ENCODE results near the gene ROPN1B.

The ROPN1B gene

DNA sequence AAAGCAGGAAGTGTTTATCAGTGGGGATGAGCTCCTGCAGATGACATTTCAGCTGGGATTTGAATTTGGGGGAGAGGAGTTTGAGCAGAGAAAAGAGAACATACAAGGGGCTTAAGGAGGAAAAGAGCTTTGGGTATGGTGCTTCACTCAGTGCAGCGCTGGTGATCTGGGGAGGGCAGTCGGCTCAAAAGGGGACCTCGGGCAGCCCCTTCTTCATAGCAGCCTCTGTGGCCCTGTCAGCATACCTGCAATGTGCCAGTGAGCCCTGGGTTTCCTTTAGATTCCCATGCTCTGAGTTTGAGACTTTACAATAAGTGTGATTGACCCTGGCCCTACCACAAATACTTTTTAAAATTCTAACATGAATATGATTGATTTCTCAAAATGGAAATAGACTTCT, 40.2 kb downstream of the ROPN1B start:
- ATAC-seq (no peak), DNase-seq (no peak)
- Mint-ChIP-seq H3K27ac (no peak overlapping the region), H3K36me3 (ENCODE audit: low read depth) (peaks cover 51% of the 10 kb centered on the region), H3K4me1 (no peaks in the 10 kb centered on the region), H3K4me3 (no peak overlapping the region), H3K27me3 (no peaks in the 10 kb centered on the region), H3K9me3 (no peaks in the 10 kb centered on the region)

DNA sequence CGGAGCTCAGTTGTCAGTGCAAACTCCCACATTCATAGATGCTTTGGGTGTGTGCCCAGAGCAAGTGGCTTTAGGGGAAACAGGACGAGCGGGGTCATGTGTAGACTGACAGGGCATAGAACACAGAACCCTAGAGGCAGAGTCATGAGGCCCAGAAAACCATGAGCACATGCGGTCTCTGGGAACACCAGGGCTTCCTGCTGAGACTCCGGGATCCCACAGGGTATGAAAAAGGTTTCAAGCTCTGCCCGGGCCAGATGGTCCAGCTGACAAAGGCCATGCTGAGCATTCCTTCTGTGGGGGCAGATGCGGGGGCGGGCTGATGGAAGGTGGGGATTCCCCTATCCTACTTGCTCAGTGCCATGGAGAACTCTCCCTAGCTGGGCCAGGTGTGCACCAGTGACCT, 44.8 kb downstream of the ROPN1B start:
- no peaks in the 10 kb centered on the region for H3K9me3 Mint-ChIP-seq
- H3K36me3 Mint-ChIP-seq (ENCODE audit: low read depth), result peaks cover 40% of the 10 kb centered on the region
- H3K27me3 Mint-ChIP-seq, result no peaks in the 10 kb centered on the region
- DNase-seq (no peak), ATAC-seq (no peak)
- no peak overlapping the region for H3K4me3 Mint-ChIP-seq
- no peaks in the 10 kb centered on the region for H3K4me1 Mint-ChIP-seq
- no peak overlapping the region for H3K27ac Mint-ChIP-seq

DNA sequence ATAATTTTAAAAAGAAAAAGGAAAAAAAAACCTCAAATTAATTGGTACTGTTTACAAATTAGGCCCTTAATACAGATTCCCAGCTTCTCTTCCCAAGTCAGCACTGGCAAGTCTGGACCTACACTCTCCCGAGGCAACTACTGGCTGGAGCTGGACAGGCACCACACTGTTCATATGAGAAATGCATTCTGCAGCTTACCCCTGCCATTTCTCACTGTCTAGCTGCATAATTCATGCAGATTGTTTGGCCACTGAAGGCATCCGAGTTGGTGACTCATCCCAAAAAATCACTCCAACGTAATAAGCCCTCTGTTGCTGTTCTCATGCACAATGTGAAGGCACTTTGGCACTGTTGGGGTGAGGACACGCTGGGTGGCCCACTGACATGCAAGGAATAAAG, 45.3 kb downstream of the ROPN1B start:
- Mint-ChIP-seq H3K27ac (no peak overlapping the region), H3K4me1 (no peaks in the 10 kb centered on the region)

DNA sequence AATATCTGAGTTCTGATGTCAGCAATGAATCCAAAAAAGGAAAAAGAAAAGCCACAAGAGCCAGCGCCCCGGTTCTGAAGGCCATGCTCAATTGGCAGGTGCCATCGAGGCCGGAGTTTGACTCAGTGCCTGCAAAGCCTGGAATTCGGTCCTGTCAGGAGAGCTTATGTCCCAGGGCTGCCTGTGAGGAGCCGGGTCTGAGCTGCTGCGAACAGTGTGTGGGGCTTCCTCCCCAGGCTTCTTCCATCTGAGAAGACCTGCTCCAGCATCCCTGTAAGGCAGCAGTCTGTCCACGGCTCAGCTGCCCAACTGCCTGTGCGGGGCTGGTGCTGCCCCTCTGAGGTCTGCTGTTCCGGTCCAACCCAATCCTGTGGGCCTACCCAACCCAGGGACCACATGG, 46.1 kb downstream of the ROPN1B start:
- no peak for ATAC-seq
- Mint-ChIP-seq H3K4me1 (no peaks in the 10 kb centered on the region), H3K4me3 (no peak overlapping the region), H3K27me3 (no peaks in the 10 kb centered on the region), H3K27ac (no peak overlapping the region), H3K9me3 (no peaks in the 10 kb centered on the region), H3K36me3 (ENCODE audit: low read depth) (peaks cover 36% of the 10 kb centered on the region)
- no peak for DNase-seq

More for the DNA sequence above, 45.3 kb downstream of the ROPN1B start:
- Mint-ChIP-seq H3K27me3 (no peaks in the 10 kb centered on the region), H3K36me3 (ENCODE audit: low read depth) (peaks cover 36% of the 10 kb centered on the region), H3K4me3 (no peak overlapping the region), H3K9me3 (no peaks in the 10 kb centered on the region)
- DNase-seq (no peak), ATAC-seq (no peak)

DNA sequence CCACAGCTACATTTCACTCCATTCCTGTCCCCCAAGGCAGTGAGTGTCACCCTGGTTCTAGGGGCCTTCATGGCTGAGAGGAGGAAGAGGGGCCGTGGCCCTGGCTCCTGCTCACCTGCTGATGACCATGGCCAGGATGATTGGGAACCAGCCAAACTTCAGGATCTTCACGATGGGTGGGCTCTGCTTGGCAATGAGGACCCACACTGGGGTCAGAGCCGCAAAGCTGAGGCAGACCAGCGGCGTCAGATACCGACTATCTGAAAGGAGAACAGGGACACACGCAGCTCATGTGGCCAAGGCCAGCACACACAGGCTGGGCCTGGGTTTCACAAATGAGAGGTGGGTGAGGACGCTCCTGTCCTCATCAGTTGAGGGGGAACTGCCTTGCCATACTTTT, 47.6 kb downstream of the ROPN1B start:
- no peak for ATAC-seq
- H3K36me3 Mint-ChIP-seq (ENCODE audit: low read depth), result peaks cover 27% of the 10 kb centered on the region
- no peak overlapping the region for H3K27ac Mint-ChIP-seq
- H3K4me3 Mint-ChIP-seq, result no peak overlapping the region
- H3K4me1 Mint-ChIP-seq, result no peaks in the 10 kb centered on the region
- H3K27me3 Mint-ChIP-seq, result no peaks in the 10 kb centered on the region
- no peaks in the 10 kb centered on the region for H3K9me3 Mint-ChIP-seq
- DNase-seq, result no peak

DNA sequence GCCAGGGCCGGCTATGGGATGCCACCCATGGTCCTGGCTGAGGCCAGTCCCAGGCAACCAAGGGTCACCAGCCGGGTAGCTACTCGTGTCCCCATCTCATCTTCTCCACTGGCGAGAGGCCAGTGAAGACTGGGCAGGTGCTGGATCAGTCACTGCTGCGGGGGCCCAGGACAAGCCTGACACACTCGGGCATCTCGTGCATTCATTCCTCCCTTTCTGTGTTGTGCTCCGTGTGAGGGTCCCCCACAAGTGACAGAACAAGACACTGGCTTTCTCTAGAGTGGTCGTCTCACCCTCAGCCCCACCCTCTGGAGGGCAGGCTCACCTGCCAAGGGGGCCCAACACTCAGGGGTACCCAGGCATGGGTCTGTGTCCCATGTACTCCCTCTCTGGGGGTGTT, 48.4 kb downstream of the ROPN1B start:
- Mint-ChIP-seq H3K27me3 (no peaks in the 10 kb centered on the region), H3K27ac (no peak overlapping the region), H3K4me3 (no peak overlapping the region), H3K4me1 (no peaks in the 10 kb centered on the region), H3K9me3 (no peaks in the 10 kb centered on the region), H3K36me3 (ENCODE audit: low read depth) (peaks cover 22% of the 10 kb centered on the region)
- ATAC-seq (no peak), DNase-seq (no peak)

DNA sequence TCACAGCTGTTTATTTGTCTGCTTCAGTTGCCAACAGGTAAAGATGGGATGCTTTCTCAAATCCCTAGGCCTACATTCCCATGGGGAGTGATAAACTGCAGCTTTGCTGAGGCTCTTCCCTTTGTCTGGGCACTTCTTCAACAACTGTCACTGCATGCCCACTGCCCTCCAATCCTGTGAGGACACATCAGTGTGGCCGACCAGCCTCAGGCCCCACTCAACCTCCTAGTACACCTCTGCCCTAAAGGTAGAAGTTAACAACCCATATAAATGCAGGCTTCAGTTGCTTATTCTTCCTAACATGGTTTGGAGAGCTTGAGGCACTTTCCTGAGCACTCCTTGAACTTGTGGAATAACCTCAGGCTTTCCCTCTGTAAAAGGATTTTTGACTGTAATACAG, 49.6 kb downstream of the ROPN1B start:
- H3K27me3 Mint-ChIP-seq, result no peaks in the 10 kb centered on the region
- peaks cover 13% of the 10 kb centered on the region for H3K36me3 Mint-ChIP-seq (ENCODE audit: low read depth)
- H3K4me1 Mint-ChIP-seq, result no peaks in the 10 kb centered on the region
- DNase-seq, result no peak
- H3K27ac Mint-ChIP-seq, result no peak overlapping the region
- H3K4me3 Mint-ChIP-seq, result no peak overlapping the region
- no peak for ATAC-seq
- no peaks in the 10 kb centered on the region for H3K9me3 Mint-ChIP-seq

DNA sequence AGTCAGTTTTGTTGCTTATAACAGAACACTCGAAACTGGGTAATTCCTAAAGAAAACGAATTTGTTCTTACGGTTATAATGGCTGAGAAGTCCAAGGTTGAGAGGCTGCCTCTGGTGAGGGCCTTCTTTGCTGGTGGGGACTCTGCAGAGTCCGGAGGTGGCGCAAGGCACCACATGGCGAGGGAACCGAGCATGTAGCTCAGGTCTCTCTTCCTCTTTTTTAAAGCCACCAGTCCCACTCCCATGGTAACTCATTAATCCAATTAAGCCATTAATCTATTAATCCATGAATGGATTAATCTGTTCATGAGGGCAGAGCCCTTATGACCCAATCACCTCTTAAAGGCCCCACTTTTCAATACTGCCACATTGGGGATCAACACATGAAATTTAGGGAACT, 50.0 kb downstream of the ROPN1B start:
- Mint-ChIP-seq H3K36me3 (ENCODE audit: low read depth) (peaks cover 9% of the 10 kb centered on the region), H3K27me3 (no peaks in the 10 kb centered on the region), H3K27ac (no peak overlapping the region), H3K4me1 (no peaks in the 10 kb centered on the region), H3K9me3 (no peaks in the 10 kb centered on the region), H3K4me3 (no peak overlapping the region)
- ATAC-seq, result no peak
- no peak for DNase-seq

DNA sequence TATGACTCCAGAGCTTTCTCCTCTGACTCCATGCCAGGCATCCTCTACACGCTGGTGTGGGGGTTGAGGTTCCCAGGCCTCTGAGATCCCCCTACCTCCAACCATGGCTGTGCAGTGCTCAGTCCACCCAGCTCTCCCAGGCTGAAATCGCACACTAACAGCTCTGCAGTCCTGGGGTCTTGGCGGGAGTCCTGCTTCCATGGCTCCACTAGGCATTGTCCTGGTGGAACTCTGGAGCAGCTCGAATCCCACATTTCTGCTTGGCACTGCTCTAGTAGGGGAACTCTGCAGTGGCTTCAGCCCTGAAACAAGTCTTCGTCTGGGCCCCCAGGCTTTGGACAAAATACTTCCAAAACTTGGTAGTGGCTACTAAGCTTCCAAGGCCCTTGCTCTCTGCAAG, 50.7 kb downstream of the ROPN1B start:
- H3K36me3 Mint-ChIP-seq (ENCODE audit: low read depth), result peaks cover 4% of the 10 kb centered on the region
- DNase-seq, result no peak
- H3K27me3 Mint-ChIP-seq, result no peaks in the 10 kb centered on the region
- no peak overlapping the region for H3K4me3 Mint-ChIP-seq
- H3K27ac Mint-ChIP-seq, result no peak overlapping the region
- H3K4me1 Mint-ChIP-seq, result no peaks in the 10 kb centered on the region
- ATAC-seq, result no peak
- no peaks in the 10 kb centered on the region for H3K9me3 Mint-ChIP-seq

DNA sequence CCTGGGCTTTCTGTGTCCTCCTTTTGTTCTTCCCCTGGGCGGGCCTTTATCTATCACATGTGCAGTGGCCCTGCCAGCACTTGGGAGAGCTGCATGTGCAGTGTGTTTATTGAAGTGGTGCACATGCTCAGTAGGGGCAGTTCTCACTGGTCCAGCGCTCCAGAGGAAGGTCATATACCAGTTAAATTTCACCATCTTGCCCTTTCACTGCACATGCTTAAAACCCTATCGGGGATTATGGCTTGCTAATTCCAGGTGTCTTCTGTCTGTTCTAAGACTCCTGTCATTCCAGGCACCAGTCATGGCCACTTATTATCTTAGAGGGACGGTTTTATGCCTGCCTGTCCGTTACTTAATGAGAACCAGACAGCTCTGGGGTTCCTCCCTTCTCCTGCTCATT, 52.2 kb downstream of the ROPN1B start:
- Mint-ChIP-seq H3K27me3 (no peaks in the 10 kb centered on the region), H3K4me3 (no peak overlapping the region), H3K4me1 (no peaks in the 10 kb centered on the region), H3K27ac (no peak overlapping the region), H3K9me3 (no peaks in the 10 kb centered on the region), H3K36me3 (ENCODE audit: low read depth) (peaks cover 4% of the 10 kb centered on the region)
- ATAC-seq (no peak), DNase-seq (no peak)

DNA sequence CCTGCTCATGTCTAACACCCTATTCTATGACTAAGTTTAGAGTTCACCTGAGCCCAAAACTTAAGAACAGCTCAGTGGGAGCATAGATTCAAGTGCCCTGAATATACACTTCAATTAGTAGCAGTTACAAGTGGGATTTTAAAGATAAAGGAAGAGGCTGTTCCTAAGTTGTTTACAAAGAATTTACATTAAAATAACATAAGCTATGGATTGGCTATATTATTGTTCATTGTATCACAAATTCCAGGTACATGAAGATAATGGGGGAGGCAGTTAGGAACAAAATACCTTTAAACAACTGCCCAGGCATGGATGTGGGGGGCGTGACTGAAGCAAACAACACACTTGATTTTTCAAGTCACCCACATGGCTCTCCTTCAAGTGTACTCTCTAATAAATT, 52.7 kb downstream of the ROPN1B start:
- no peak overlapping the region for H3K4me3 Mint-ChIP-seq
- peaks cover 4% of the 10 kb centered on the region for H3K36me3 Mint-ChIP-seq (ENCODE audit: low read depth)
- no peak overlapping the region for H3K27ac Mint-ChIP-seq
- ATAC-seq (no peak), DNase-seq (no peak)
- H3K9me3 Mint-ChIP-seq, result no peaks in the 10 kb centered on the region
- H3K27me3 Mint-ChIP-seq, result no peaks in the 10 kb centered on the region
- H3K4me1 Mint-ChIP-seq, result peaks cover 3% of the 10 kb centered on the region

DNA sequence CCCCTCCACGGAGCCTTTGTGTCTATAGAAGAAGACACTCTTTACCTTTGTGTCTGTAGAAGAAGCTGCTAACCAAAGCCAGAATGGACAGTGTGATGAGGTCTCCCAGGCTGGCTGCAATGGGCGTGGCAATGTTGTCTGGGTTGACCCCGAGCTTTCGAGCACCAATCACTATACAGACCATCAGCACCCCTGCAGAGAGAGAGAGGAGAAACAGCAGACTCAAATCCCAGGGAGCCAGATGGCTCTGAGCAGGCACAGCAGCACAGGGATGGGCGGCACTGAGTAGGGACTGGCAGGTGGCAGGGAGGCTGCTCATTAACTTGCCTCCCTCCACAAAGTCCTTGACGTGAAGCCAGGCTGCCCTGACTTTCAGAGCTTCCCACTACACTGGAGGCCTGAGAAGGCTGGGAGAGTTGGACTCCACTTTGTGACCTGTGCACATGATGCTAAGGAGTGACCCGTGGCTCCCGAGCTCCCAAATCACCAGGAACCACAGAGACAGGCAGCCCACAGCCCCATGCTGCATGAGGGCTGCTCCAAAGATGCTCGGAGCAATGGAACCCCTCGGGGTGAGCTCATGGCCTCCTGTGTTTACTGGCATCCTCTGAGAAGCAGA, 53.9 kb downstream of the ROPN1B start:
- H3K27ac Mint-ChIP-seq, result no peak overlapping the region
- ATAC-seq, result no peak
- H3K4me3 Mint-ChIP-seq, result no peak overlapping the region
- peaks cover 13% of the 10 kb centered on the region for H3K36me3 Mint-ChIP-seq (ENCODE audit: low read depth)
- H3K9me3 Mint-ChIP-seq, result peaks cover 7% of the 10 kb centered on the region
- H3K27me3 Mint-ChIP-seq, result no peaks in the 10 kb centered on the region
- DNase-seq, result no peak
- peaks cover 7% of the 10 kb centered on the region for H3K4me1 Mint-ChIP-seq

DNA sequence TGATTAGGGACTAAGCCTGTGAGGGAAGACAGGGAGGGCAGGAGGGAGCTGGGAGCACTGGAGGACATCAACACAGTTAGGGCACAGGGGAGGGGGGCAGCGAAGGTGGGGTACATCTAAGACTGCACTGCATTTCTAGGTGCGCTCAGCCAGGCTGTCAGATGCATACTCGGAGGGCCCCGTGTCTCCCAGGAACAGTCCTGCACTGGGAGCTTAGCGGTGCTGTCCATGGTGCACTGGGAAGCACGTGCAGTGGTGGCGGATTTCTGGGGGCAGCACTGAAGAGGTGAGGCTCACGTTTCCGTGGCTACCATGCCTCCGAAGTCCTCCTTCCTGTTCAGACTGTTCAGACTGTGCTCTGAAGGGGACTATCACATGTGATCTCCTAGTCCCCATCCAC, 54.4 kb downstream of the ROPN1B start:
- Mint-ChIP-seq H3K27me3 (no peaks in the 10 kb centered on the region), H3K4me3 (no peak overlapping the region), H3K36me3 (ENCODE audit: low read depth) (peaks cover 14% of the 10 kb centered on the region), H3K9me3 (peaks cover 8% of the 10 kb centered on the region), H3K4me1 (peaks cover 7% of the 10 kb centered on the region), H3K27ac (no peak overlapping the region)
- no peak for ATAC-seq
- no peak for DNase-seq

DNA sequence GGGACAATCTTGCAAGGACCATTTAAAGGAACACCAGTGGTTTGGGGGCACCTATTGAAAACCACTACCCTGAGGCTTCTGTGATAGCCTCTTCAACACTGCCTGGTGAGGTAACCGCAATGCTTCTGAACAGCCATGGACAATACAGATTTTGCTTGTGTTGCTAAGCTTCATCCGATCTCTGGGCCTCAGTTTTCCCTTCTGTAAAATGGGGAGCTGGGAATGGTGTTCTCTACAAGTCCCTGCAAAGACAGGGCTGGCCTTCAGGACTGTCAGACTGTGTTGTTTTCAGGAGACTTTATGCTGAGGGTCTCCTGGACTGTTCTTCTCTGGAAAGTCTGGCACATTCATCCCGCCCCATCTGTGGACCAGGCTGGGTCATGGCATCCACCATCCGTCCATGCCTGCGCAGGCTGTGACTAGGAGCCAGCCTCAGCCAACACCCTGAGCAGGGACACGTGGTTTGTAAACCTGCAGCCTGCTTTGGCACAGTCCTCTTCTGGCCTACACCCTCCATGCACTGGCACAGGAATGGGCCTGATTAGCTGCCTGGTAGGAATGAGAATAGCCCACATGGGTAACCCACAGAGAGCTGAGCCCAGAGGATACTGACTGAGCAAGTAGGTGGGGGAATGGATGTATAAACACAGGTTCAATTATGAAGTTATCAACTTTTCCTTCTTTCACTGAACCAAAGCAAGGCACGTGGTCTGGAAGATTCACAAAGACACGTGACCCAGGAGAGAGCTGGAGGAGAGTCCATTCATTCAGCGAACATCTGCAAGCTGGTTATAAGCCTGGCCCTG, 55.3 kb downstream of the ROPN1B start:
- ATAC-seq (no peak), DNase-seq (no peak)
- Mint-ChIP-seq H3K27me3 (no peaks in the 10 kb centered on the region), H3K4me3 (no peak overlapping the region), H3K9me3 (peaks cover 8% of the 10 kb centered on the region), H3K27ac (no peak overlapping the region), H3K4me1 (peaks cover 7% of the 10 kb centered on the region), H3K36me3 (ENCODE audit: low read depth) (peaks cover 23% of the 10 kb centered on the region)

DNA sequence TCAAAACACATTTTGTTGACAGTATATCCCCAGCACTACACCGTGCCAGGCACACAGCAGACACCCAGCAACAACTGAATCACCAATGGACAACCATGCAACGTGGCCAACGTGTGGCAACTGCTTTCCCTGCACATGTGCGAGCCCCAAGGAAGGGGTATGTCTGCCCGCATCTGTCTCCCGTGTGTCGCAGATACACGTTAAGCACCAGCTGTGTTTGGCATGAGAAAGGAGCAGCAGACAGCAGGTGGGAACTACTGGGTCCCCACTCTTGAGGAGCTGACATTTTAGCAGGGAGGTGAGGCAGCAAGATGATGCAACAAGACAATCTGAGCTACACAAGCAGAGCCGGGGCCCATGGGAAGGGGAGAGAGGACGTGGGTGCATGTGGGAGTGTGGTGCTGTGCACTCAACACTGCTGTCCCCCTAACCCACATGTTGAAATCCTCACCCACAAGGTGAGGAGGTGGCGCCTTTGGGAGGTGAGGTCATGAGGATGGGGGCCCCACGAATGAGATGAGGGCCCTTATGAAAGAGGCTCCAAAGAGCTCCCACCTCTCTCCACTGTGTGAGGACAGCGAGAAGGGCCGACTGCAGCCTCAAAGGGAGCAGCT, 56.2 kb downstream of the ROPN1B start:
- peaks cover 8% of the 10 kb centered on the region for H3K9me3 Mint-ChIP-seq
- DNase-seq (no peak), ATAC-seq (no peak)
- H3K27me3 Mint-ChIP-seq, result no peaks in the 10 kb centered on the region
- no peak overlapping the region for H3K4me3 Mint-ChIP-seq
- H3K36me3 Mint-ChIP-seq (ENCODE audit: low read depth), result peaks cover 28% of the 10 kb centered on the region
- peaks cover 7% of the 10 kb centered on the region for H3K4me1 Mint-ChIP-seq
- H3K27ac Mint-ChIP-seq, result no peak overlapping the region
